Endothelial cell of umbilical vein (primary cell): ENCODE measurements around the gene F2RL2. TPM values are rescaled to one million over a fixed set of nuclear protein-coding genes. Genes with fewer than 3 reads are reported as not detected.

Source experiments
- BruUV-seq: library from RNA; stranded (reverse); fragments of 400-500 nt; replicated peaks from 2 replicates; lab custom pipeline; 2021; lab: Mats Ljungman, UMichigan
- CTCF ChIA-PET: fragments of 300-600, 350-600 bp; sonication (Branson Sonifier 250); formaldehyde crosslinking; loops from one replicate; lab custom pipeline; 2021; ENCODE audit warnings: antibody characterized with exemption, inconsistent platforms; lab: Charles Lee
- POLR2A ChIA-PET: fragments of 300-600, 350-600 bp; sonication (Branson Sonifier 250); formaldehyde crosslinking; loops from one replicate; lab custom pipeline; 2021; ENCODE audit warnings: antibody characterized with exemption, inconsistent platforms; lab: Charles Lee
- DNase-seq: peaks from one replicate; pipeline ENCODE4 v3.0.0-alpha.2; 2011; ENCODE audit warnings: low read depth, low spot score
- FAIRE-seq: peaks from 2 replicates; lab custom pipeline; 2011; peaks lifted over from hg19 to GRCh38; lab: Jason Lieb, UNC
- H2AFZ ChIP-seq: 2 replicates; pipeline ENCODE4 v1.6.0; 2012; ENCODE audit warnings: low read depth, low read length, control low read depth, inconsistent platforms
- H3K27ac ChIP-seq: 2 replicates; pipeline ENCODE4 v1.5.1; 2011; ENCODE audit warnings: low read depth, mild to moderate bottlenecking, control low read depth, low read length, moderate library complexity; ENCODE audit not compliant: insufficient read depth
- H3K27me3 ChIP-seq, 2 experiments: 2 replicates each; pipeline versions ENCODE4 v1.6.0 to v1.6.1; 2011; ENCODE audit warnings: low read length in 2 of 2, mixed read lengths in 1 of 2; ENCODE audit not compliant: control insufficient read depth in 2 of 2, insufficient read depth in 2 of 2
- H3K36me3 ChIP-seq, 2 experiments: 2 replicates in 1 of 2; 3 replicates in 1 of 2; pipeline ENCODE4 v1.5.1; 2011; ENCODE audit warnings: low read length in 2 of 2, mild to moderate bottlenecking in 1 of 2, moderate library complexity in 1 of 2; ENCODE audit not compliant: control insufficient read depth in 2 of 2, insufficient read depth in 2 of 2; ENCODE audit errors: extremely low read depth in 1 of 2
- H3K4me1 ChIP-seq: 3 replicates; pipeline ENCODE4 v1.5.1; 2011; ENCODE audit warnings: mild to moderate bottlenecking, low read length; ENCODE audit not compliant: control insufficient read depth, insufficient read depth; ENCODE audit errors: extremely low read depth
- H3K4me2 ChIP-seq: 2 replicates; pipeline ENCODE4 v1.6.1; 2011; ENCODE audit warnings: low read length, control low read depth, mixed read lengths; ENCODE audit not compliant: insufficient read depth
- H3K4me3 ChIP-seq, 3 experiments: fragments of 200-600 bp in 1 of 3; sonication (generic), shearing (Covaris generic) in 1 of 3; replicated peaks in 1 of 3; 2 replicates each; pipeline ENCODE4 v1.5.1; 2011 to 2016; ENCODE audit warnings: control low read depth in 3 of 3, low read length in 3 of 3, mild to moderate bottlenecking in 2 of 3, inconsistent platforms in 1 of 3, low read depth in 1 of 3, moderate library complexity in 1 of 3; ENCODE audit not compliant: insufficient read depth in 1 of 3
- H3K79me2 ChIP-seq: 2 replicates; pipeline ENCODE4 v1.6.0; 2012; ENCODE audit warnings: low read length, inconsistent platforms; ENCODE audit not compliant: control insufficient read depth, insufficient read depth
- H3K9ac ChIP-seq: replicated peaks from 2 replicates; pipeline ENCODE3; 2011; ENCODE audit warnings: low read length, control low read depth; ENCODE audit not compliant: insufficient read depth; ENCODE audit errors: extremely low read depth
- H3K9me1 ChIP-seq: replicated peaks from 3 replicates; pipeline ENCODE4 v1.6.0; 2011; ENCODE audit warnings: mild to moderate bottlenecking, low read length; ENCODE audit not compliant: control insufficient read depth, insufficient read depth; ENCODE audit errors: extremely low read depth
- H3K9me3 ChIP-seq: replicated peaks from 2 replicates; pipeline ENCODE4 v1.5.1; 2012; ENCODE audit warnings: low read length, inconsistent platforms; ENCODE audit not compliant: control insufficient read depth, insufficient read depth
- H4K20me1 ChIP-seq: replicated peaks from 2 replicates; pipeline ENCODE3; 2011; ENCODE audit warnings: mild to moderate bottlenecking, low read length; ENCODE audit not compliant: control insufficient read depth, insufficient read depth; ENCODE audit errors: extremely low read depth
- EZH2 ChIP-seq: IDR thresholded peaks from 2 replicates; pipeline ENCODE4 v1.6.1; 2012; ENCODE audit warnings: borderline replicate concordance, low read depth, mild to moderate bottlenecking, moderate library complexity, low read length, inconsistent platforms; ENCODE audit not compliant: severe bottlenecking
- FOS ChIP-seq: IDR thresholded peaks from 2 replicates; pipeline ENCODE4 v1.6.1; 2011; ENCODE audit warnings: mild to moderate bottlenecking, low read length, moderate library complexity, borderline replicate concordance; ENCODE audit not compliant: insufficient read depth
- GATA2 ChIP-seq: IDR thresholded peaks from 2 replicates; pipeline ENCODE4 v1.7.0; 2011; ENCODE audit warnings: low read depth, mild to moderate bottlenecking, moderate library complexity, mixed read lengths, low read length; ENCODE audit not compliant: insufficient read length, insufficient read depth
- JUN ChIP-seq: IDR thresholded peaks from 2 replicates; pipeline ENCODE4 v1.6.1; 2011; ENCODE audit warnings: borderline replicate concordance, low read depth; ENCODE audit not compliant: insufficient read length, insufficient read depth
- MYC ChIP-seq: IDR thresholded peaks from one replicate; pipeline ENCODE4 v1.6.1; 2011; ENCODE audit warnings: mild to moderate bottlenecking, low read depth, low read length
- POLR2A ChIP-seq: IDR thresholded peaks from 2 replicates; pipeline ENCODE4 v1.6.1; 2012; ENCODE audit warnings: low read depth, mild to moderate bottlenecking, control low read depth, low read length
- POLR2AphosphoS5 ChIP-seq: IDR thresholded peaks from 2 replicates; pipeline ENCODE4 v1.6.1; 2012; ENCODE audit warnings: low read depth, mild to moderate bottlenecking, control low read depth, low read length, moderate library complexity; ENCODE audit not compliant: insufficient read depth
- dilution Hi-C: fragments of 300-500 bp; cut with MboI; formaldehyde crosslinking; loops from one replicate; pipeline ENCODE4 v1.15.0; 2019; ENCODE audit warnings: low sequenced_read_pairs; ENCODE audit not compliant: extremely low pct_ligation_motif_present
- intact Hi-C: fragments of 100-400 bp; cut with micrococcal nuclease; formaldehyde crosslinking; loops from one replicate; pipeline ENCODE4 v1.10.0; 2022
- polyA plus RNA-seq, 4 experiments: library from polyadenylated mRNA; depleted of rRNA in 3 of 4; stranded (reverse) in 3 of 4; unstranded in 1 of 4; fragments of >200 nt; gene quantifications; 2 replicates each; pipeline versions ENCODE4 v1.2.1 to v1.2.3, GENCODE V29; 2011 to 2012; ENCODE audit warnings: missing spikeins in 1 of 4
- total RNA-seq: library from RNA; stranded (reverse); gene quantifications from 2 replicates; pipeline ENCODE4 v1.2.3, GENCODE V29; 2021
- TF ChIP-seq, protein P1 (sequence below), 2 donors: IDR thresholded peaks; 1 replicate in 1 of 2; 2 replicates in 1 of 2; pipeline ENCODE4 v1.5.1; 2011; ENCODE audit warnings: low read length in 2 of 2, mild to moderate bottlenecking in 2 of 2, moderate library complexity in 2 of 2, control low read depth in 1 of 2, inconsistent platforms in 1 of 2, low read depth in 1 of 2; ENCODE audit not compliant: insufficient read depth in 1 of 2; ENCODE audit errors: extremely low read depth in 1 of 2

The F2RL2 gene
- total and polyA plus RNA-seq, 2 donors (not counting 3 experiments of a cell fraction or from before 2014, with no cell fraction given), result 19.8 to 33.3 TPM

GRCh38 chr5:76667495-76667894, 44.3 kb upstream of the F2RL2 start:
- no peak for FAIRE-seq
- CTCF ChIA-PET, result interaction anchor here (1.6 kb wide), 1 partner anchor 107 kb away, joined by 5 read pairs; no protein-coding TSS in a partner anchor
- TF ChIP-seq, protein P1, sequence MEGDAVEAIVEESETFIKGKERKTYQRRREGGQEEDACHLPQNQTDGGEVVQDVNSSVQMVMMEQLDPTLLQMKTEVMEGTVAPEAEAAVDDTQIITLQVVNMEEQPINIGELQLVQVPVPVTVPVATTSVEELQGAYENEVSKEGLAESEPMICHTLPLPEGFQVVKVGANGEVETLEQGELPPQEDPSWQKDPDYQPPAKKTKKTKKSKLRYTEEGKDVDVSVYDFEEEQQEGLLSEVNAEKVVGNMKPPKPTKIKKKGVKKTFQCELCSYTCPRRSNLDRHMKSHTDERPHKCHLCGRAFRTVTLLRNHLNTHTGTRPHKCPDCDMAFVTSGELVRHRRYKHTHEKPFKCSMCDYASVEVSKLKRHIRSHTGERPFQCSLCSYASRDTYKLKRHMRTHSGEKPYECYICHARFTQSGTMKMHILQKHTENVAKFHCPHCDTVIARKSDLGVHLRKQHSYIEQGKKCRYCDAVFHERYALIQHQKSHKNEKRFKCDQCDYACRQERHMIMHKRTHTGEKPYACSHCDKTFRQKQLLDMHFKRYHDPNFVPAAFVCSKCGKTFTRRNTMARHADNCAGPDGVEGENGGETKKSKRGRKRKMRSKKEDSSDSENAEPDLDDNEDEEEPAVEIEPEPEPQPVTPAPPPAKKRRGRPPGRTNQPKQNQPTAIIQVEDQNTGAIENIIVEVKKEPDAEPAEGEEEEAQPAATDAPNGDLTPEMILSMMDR (IDR thresholded peaks at IDR 0.05; ENCODE audit: extremely low read depth in 1 of 2, insufficient read depth in 1 of 2, low read depth in 1 of 2, low read length in 2 of 2), result no peak
- no peak for TF ChIP-seq GATA2
- no peak for TF ChIP-seq EZH2
- no peak for TF ChIP-seq POLR2A
- no peak for TF ChIP-seq MYC
- TF ChIP-seq POLR2AphosphoS5, result no peak
- no peak for TF ChIP-seq JUN
- no peak for TF ChIP-seq FOS

More at GRCh38 chr5:76667495-76667894, 44.3 kb upstream of the F2RL2 start:
- Histone ChIP-seq H2AFZ (no peak overlapping the region), H3K9ac (no peak overlapping the region), H3K27ac (no peak overlapping the region), H3K4me1 (peaks cover 10% of the 10 kb centered on the region), H3K4me3 (no peak overlapping the region), H3K79me2 (no peaks in the 10 kb centered on the region), H3K9me3 (no peaks in the 10 kb centered on the region), H4K20me1 (no peaks in the 10 kb centered on the region), H3K27me3 (no peaks in the 10 kb centered on the region), H3K4me2 (no peak overlapping the region), H3K36me3 (no peaks in the 10 kb centered on the region), H3K9me1 (no peaks in the 10 kb centered on the region)
- BruUV-seq, result no TSS peak
- POLR2A ChIA-PET, result no interaction called here
- intact Hi-C loops, result no loop called here
- dilution Hi-C loops, result no loop called here
- no peak for DNase-seq
